Measurements from ENCODE around the gene LMTK3. TPM values are rescaled to one million over a fixed set of nuclear protein-coding genes. Genes with fewer than 3 reads are reported as not detected.

Gene LMTK3
- total and polyA plus RNA-seq, 10 donors = 0.29 to 4.2 (median 1.3) TPM

GRCh38 chr19:48543121-48543710 is 31.6 kb upstream of the LMTK3 start:
- 33 to 47% (median 42%) methylated on average over 19 of the region's 19 CpGs for WGBS, 5 donors
- peaks cover 0 to 5% (median 0%) of the 10 kb centered on the region in 6 donors for H3K4me1 ChIP-seq
- DNase-seq = no peak

GRCh38 chr19:48541813-48542212 is 30.2 kb upstream of the LMTK3 start:
- H3K4me3 ChIP-seq = no peak overlapping the region
- H3K9me3 ChIP-seq = peaks cover 0 to 5% (median 0%) of the 10 kb centered on the region in 8 donors
- H3K36me3 ChIP-seq = no peaks in the 10 kb centered on the region
- DNase-seq = no peak
- no peak overlapping the region for H3K27ac ChIP-seq
- peaks cover 0 to 5% (median 0%) of the 10 kb centered on the region in 6 donors for H3K4me1 ChIP-seq
- intact Hi-C loops (cut with DNase I; ENCODE audit: low total_unique reads) = no loop called here
- no peak for TF ChIP-seq CTCF (IDR thresholded peaks at IDR 0.05 in 8 of 11, conservative IDR thresholded peaks at IDR 0.05 in 3 of 11)
- TF ChIP-seq POLR2AphosphoS5 (IDR thresholded peaks at IDR 0.05) = no peak
- TF ChIP-seq POLR2A (IDR thresholded peaks at IDR 0.05) = no peak
- WGBS, 5 donors = 81 to 91% (median 88%) methylated on average over 6 of the region's 6 CpGs
- H3K27me3 ChIP-seq (replicated peaks in 1 of 7) = peaks cover 0 to 23% (median 0%) of the 10 kb centered on the region in 7 donors

More at GRCh38 chr19:48543121-48543710, 31.6 kb upstream of the LMTK3 start:
- intact Hi-C loops (cut with DNase I; ENCODE audit: low total_unique reads) = no loop called here
- no peak overlapping the region for H3K4me3 ChIP-seq
- peaks cover 0 to 32% (median 0%) of the 10 kb centered on the region in 7 donors for H3K27me3 ChIP-seq (replicated peaks in 1 of 7)
- TF ChIP-seq POLR2AphosphoS5 (IDR thresholded peaks at IDR 0.05) (no peak), CTCF (IDR thresholded peaks at IDR 0.05 in 8 of 11, conservative IDR thresholded peaks at IDR 0.05 in 3 of 11) (no peak), POLR2A (IDR thresholded peaks at IDR 0.05) (no peak)
- H3K36me3 ChIP-seq = no peaks in the 10 kb centered on the region
- no peak overlapping the region for H3K27ac ChIP-seq
- peaks cover 0 to 3% (median 0%) of the 10 kb centered on the region in 8 donors for H3K9me3 ChIP-seq

GRCh38 chr19:48540110-48540509 is 28.5 kb upstream of the LMTK3 start:
- intact Hi-C loops (cut with DNase I; ENCODE audit: low total_unique reads) = no loop called here

More at GRCh38 chr19:48540110-48540509, 28.5 kb upstream of the LMTK3 start:
- no peak for TF ChIP-seq POLR2A (IDR thresholded peaks at IDR 0.05)
- TF ChIP-seq POLR2AphosphoS5 (IDR thresholded peaks at IDR 0.05) = no peak
- TF ChIP-seq CTCF (IDR thresholded peaks at IDR 0.05 in 8 of 11, conservative IDR thresholded peaks at IDR 0.05 in 3 of 11) = no peak
- no peaks in the 10 kb centered on the region for H3K36me3 ChIP-seq
- H3K4me3 ChIP-seq = no peak overlapping the region
- H3K27me3 ChIP-seq (replicated peaks in 1 of 7) = peaks cover 0 to 6% (median 0%) of the 10 kb centered on the region in 7 donors
- peaks cover 0 to 5% (median 0%) of the 10 kb centered on the region in 8 donors for H3K9me3 ChIP-seq
- 67 to 86% (median 72%) methylated on average over 7 of the region's 7 CpGs for WGBS, 5 donors
- no peak overlapping the region for H3K27ac ChIP-seq
- no peak for DNase-seq
- H3K4me1 ChIP-seq = peaks cover 0 to 5% (median 0%) of the 10 kb centered on the region in 6 donors
